Measurements from ENCODE around the gene IRF4.

IRF4 gene

GRCh38 chr6:397604-398003, 6.1 kb downstream of the IRF4 start:
- DNase-seq (ENCODE audit: insufficient read length, low spot score) = no peak
- no peak for TF ChIP-seq CTCF (IDR thresholded peaks at IDR 0.05; ENCODE audit: insufficient read depth, missing control alignments)
- no peak for FAIRE-seq

GRCh38 chr6:398065-398464, 6.5 kb downstream of the IRF4 start:
- no peak for TF ChIP-seq CTCF (IDR thresholded peaks at IDR 0.05; ENCODE audit: insufficient read depth, missing control alignments)
- no peak for FAIRE-seq
- no peak for DNase-seq (ENCODE audit: insufficient read length, low spot score)

DNA sequence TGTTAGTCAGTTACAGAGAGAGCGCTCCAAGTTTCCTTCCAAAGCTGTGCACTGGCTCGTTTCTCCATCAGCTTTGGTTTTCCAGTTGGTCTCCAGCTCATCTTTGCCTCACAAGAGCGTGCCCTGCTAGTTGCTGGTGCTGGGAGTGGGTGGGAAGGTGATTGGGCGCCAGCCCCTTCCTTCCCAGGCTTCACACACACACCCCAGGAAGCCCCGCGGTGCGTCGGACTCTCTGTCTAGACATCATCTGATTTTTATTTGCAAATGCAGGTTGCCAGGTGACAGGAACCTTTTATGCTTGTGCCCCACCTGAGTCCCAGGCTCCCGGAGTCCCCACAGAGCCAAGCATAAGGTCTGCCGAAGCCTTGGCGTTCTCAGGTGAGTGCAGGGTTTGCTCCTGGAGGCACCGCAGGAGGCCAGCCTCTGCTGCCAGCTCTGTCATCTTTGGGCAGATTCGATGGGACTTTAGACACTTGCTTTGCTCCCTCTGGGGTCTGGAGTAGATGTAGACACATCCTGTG, 7.1 kb downstream of the IRF4 start:
- no peak for TF ChIP-seq CTCF (IDR thresholded peaks at IDR 0.05; ENCODE audit: insufficient read depth, missing control alignments)
- FAIRE-seq (no peak), DNase-seq (ENCODE audit: insufficient read length, low spot score) (no peak)

GRCh38 chr6:399785-400534, 8.4 kb downstream of the IRF4 start:
- FAIRE-seq = no peak
- TF ChIP-seq CTCF (IDR thresholded peaks at IDR 0.05; ENCODE audit: insufficient read depth, missing control alignments) = no peak
- DNase-seq (ENCODE audit: insufficient read length, low spot score) = no peak

- FAIRE-seq (no peak), DNase-seq (ENCODE audit: insufficient read length, low spot score) (no peak)
- TF ChIP-seq CTCF (IDR thresholded peaks at IDR 0.05; ENCODE audit: insufficient read depth, missing control alignments) = no peak
Measured at GRCh38 chr6:400815-401214, 9.3 kb downstream of the IRF4 start.

GRCh38 chr6:401239-401993, 9.9 kb downstream of the IRF4 start:
- DNase-seq (ENCODE audit: insufficient read length, low spot score) (no peak), FAIRE-seq (no peak)
- TF ChIP-seq CTCF (IDR thresholded peaks at IDR 0.05; ENCODE audit: insufficient read depth, missing control alignments) = no peak

Data from D721Med (cell line).